Measurements from ENCODE around the gene PTGES3L. TPM values are rescaled to one million over a fixed set of nuclear protein-coding genes. Genes with fewer than 3 reads are reported as not detected.

The PTGES3L gene
- total and polyA plus RNA-seq, 4 donors, result 0.08 to 0.19 (median 0.13) TPM; not detected in 1

Small RNA genes within 50 kb of the gene (small RNA-seq; reads per million reads assigned to genes)
- gene AARSD1 (not detected), gene RF00561 (not detected)

Other genes starting within 250 kb of the PTGES3L start
- gene EZH1, start 235.0 kb downstream of the PTGES3L start, total RNA-seq, result 10 to 100 TPM; 15.4 to 18.3 TPM
- 1 to 10 TPM; 4.3 to 6.3 TPM for gene EZH1, start 235.0 kb downstream of the PTGES3L start, polyA plus RNA-seq
- 1 to 10 TPM in 1 of 2 donors, under 1 TPM in 1; 0.92 to 2.9 TPM for gene RAMP2, start 218.9 kb downstream of the PTGES3L start, total RNA-seq
- gene RAMP2, start 218.9 kb downstream of the PTGES3L start, polyA plus RNA-seq, result 10 to 100 TPM in 1 of 2 donors, 1 to 10 TPM in 1; 7.3 to 17.2 TPM
- 10 to 100 TPM; 40.9 to 43.0 TPM for gene VPS25, start 206.6 kb downstream of the PTGES3L start, total RNA-seq
- gene VPS25, start 206.6 kb downstream of the PTGES3L start, polyA plus RNA-seq, result 10 to 100 TPM; 58.9 to 65.7 TPM
- gene WNK4, start 199.5 kb downstream of the PTGES3L start, total RNA-seq, result 1 to 10 TPM in 1 of 2 donors, under 1 TPM in 1; 0.33 to 7.5 TPM
- gene WNK4, start 199.5 kb downstream of the PTGES3L start, polyA plus RNA-seq, result under 1 TPM; 0.40 to 0.60 TPM
- gene COA3, start 181.4 kb downstream of the PTGES3L start, total RNA-seq, result 10 to 100 TPM; 62.3 to 74.1 TPM
- 100 to 1,000 TPM; 132 to 294 TPM for gene COA3, start 181.4 kb downstream of the PTGES3L start, polyA plus RNA-seq
- under 1 TPM in 1 of 2 donors, not detected in 1; 0.93 TPM for gene CNTD1, start 181.2 kb downstream of the PTGES3L start, total RNA-seq
- under 1 TPM; 0.28 to 0.89 TPM for gene CNTD1, start 181.2 kb downstream of the PTGES3L start, polyA plus RNA-seq
- 10 to 100 TPM; 47.6 to 64.1 TPM for gene BECN1, start 155.8 kb downstream of the PTGES3L start, total RNA-seq
- gene BECN1, start 155.8 kb downstream of the PTGES3L start, polyA plus RNA-seq, result 10 to 100 TPM; 37.7 to 44.2 TPM
- 10 to 100 TPM; 25.0 to 46.7 TPM for gene PSME3, start 146.7 kb downstream of the PTGES3L start, total RNA-seq
- 10 to 100 TPM; 33.0 to 55.3 TPM for gene PSME3, start 146.7 kb downstream of the PTGES3L start, polyA plus RNA-seq
- 1 to 10 TPM in 1 of 2 donors, under 1 TPM in 1; 0.33 to 2.4 TPM for gene AOC2, start 135.5 kb downstream of the PTGES3L start, total RNA-seq
- gene AOC2, start 135.5 kb downstream of the PTGES3L start, polyA plus RNA-seq, result under 1 TPM; 0.17 to 0.50 TPM
- 1 to 10 TPM; 2.4 to 6.9 TPM for gene AOC3, start 128.9 kb downstream of the PTGES3L start, total RNA-seq
- gene AOC3, start 128.9 kb downstream of the PTGES3L start, polyA plus RNA-seq, result 10 to 100 TPM in 1 of 2 donors, 1 to 10 TPM in 1; 2.0 to 18.2 TPM
- gene G6PC1, start 79.3 kb downstream of the PTGES3L start, total RNA-seq, result 100 to 1,000 TPM in 1 of 2 donors, 10 to 100 TPM in 1; 23.8 to 271 TPM
- gene G6PC1, start 79.3 kb downstream of the PTGES3L start, polyA plus RNA-seq, result 100 to 1,000 TPM in 1 of 2 donors, 10 to 100 TPM in 1; 84.7 to 144 TPM
- 10 to 100 TPM in 1 of 2 donors, 1 to 10 TPM in 1; 8.2 to 17.8 TPM for gene AARSD1, start 15.6 kb downstream of the PTGES3L start, total RNA-seq
- 10 to 100 TPM; 21.3 to 25.2 TPM for gene AARSD1, start 15.6 kb downstream of the PTGES3L start, polyA plus RNA-seq
- 1 to 10 TPM; 5.6 to 8.1 TPM for gene RUNDC1, start 485 bp upstream of the PTGES3L start, total RNA-seq
- gene RUNDC1, start 485 bp upstream of the PTGES3L start, polyA plus RNA-seq, result 1 to 10 TPM; 2.9 to 3.2 TPM
- 100 to 1,000 TPM; 188 to 422 TPM for gene RPL27, start 18.3 kb upstream of the PTGES3L start, total RNA-seq
- 100 to 1,000 TPM; 463 to 928 TPM for gene RPL27, start 18.3 kb upstream of the PTGES3L start, polyA plus RNA-seq
- 10 to 100 TPM; 11.9 to 20.7 TPM for gene IFI35, start 26.7 kb upstream of the PTGES3L start, total RNA-seq
- 10 to 100 TPM; 23.4 to 34.6 TPM for gene IFI35, start 26.7 kb upstream of the PTGES3L start, polyA plus RNA-seq
- gene VAT1, start 42.3 kb upstream of the PTGES3L start, total RNA-seq, result 10 to 100 TPM; 16.3 to 18.7 TPM
- 10 to 100 TPM; 32.1 to 38.8 TPM for gene VAT1, start 42.3 kb upstream of the PTGES3L start, polyA plus RNA-seq
- 1 to 10 TPM; 1.9 to 2.8 TPM for gene RND2, start 45.2 kb upstream of the PTGES3L start, total RNA-seq
- 1 to 10 TPM; 2.1 to 2.4 TPM for gene RND2, start 45.2 kb upstream of the PTGES3L start, polyA plus RNA-seq
- 10 to 100 TPM in 1 of 2 donors, 1 to 10 TPM in 1; 8.9 to 18.6 TPM for gene BRCA1, start 145.3 kb upstream of the PTGES3L start, total RNA-seq
- 10 to 100 TPM in 1 of 2 donors, 1 to 10 TPM in 1; 1.5 to 16.8 TPM for gene BRCA1, start 145.3 kb upstream of the PTGES3L start, polyA plus RNA-seq
- gene NBR1, start 191.1 kb upstream of the PTGES3L start, total RNA-seq, result 10 to 100 TPM; 59.3 to 74.6 TPM
- 10 to 100 TPM; 18.2 to 30.1 TPM for gene NBR1, start 191.1 kb upstream of the PTGES3L start, polyA plus RNA-seq
- gene TMEM106A, start 231.8 kb upstream of the PTGES3L start, total RNA-seq, result 1 to 10 TPM; 2.9 to 3.8 TPM
- 1 to 10 TPM; 1.3 to 2.3 TPM for gene TMEM106A, start 231.8 kb upstream of the PTGES3L start, polyA plus RNA-seq
- not detected for gene CCDC200, start 248.5 kb upstream of the PTGES3L start, total RNA-seq
- 1 to 10 TPM in 1 of 2 donors, not detected in 1; 1.3 TPM for gene CCDC200, start 248.5 kb upstream of the PTGES3L start, polyA plus RNA-seq

Measured in liver (tissue), 5 donors.